H9 (cell line): ENCODE results near the gene ATP1A3. TPM values are rescaled to one million over a fixed set of nuclear protein-coding genes. Genes with fewer than 3 reads are reported as not detected.

ENCODE experiments used
- DNase-seq: peaks from one replicate; pipeline ENCODE4 v3.0.0-alpha.2; 2017
- H2AFZ ChIP-seq: one replicate; pipeline ENCODE4 v1.6.1; 2013; ENCODE audit warnings: mild to moderate bottlenecking, low read length, control low read depth, moderate library complexity
- H2AK5ac ChIP-seq: 2 replicates; pipeline ENCODE4 v1.6.1; 2013; ENCODE audit warnings: low read length, control low read depth, mixed read lengths; ENCODE audit not compliant: insufficient read length
- H2BK120ac ChIP-seq: one replicate; pipeline ENCODE4 v1.6.1; 2013; ENCODE audit warnings: low read depth, mild to moderate bottlenecking, low read length, control low read depth, inconsistent platforms; ENCODE audit not compliant: poor library complexity, severe bottlenecking
- H2BK12ac ChIP-seq: 2 replicates; pipeline ENCODE4 v1.6.1; 2013; ENCODE audit warnings: low read length, control low read depth, mixed read lengths, low read depth; ENCODE audit not compliant: insufficient read length
- H2BK15ac ChIP-seq: 2 replicates; pipeline ENCODE4 v1.6.1; 2013; ENCODE audit warnings: low read depth, low read length, control low read depth
- H2BK20ac ChIP-seq: one replicate; pipeline ENCODE4 v1.6.1; 2013; ENCODE audit warnings: low read depth, mild to moderate bottlenecking, low read length, control low read depth, inconsistent platforms; ENCODE audit not compliant: poor library complexity, severe bottlenecking
- H2BK5ac ChIP-seq: 2 replicates; pipeline ENCODE4 v1.6.1; 2013; ENCODE audit warnings: low read length, control low read depth, mixed read lengths; ENCODE audit not compliant: insufficient read length
- H3K14ac ChIP-seq: 2 replicates; pipeline ENCODE4 v1.6.1; 2013; ENCODE audit warnings: low read length, control low read depth; ENCODE audit not compliant: insufficient read depth
- H3K18ac ChIP-seq: 2 replicates; pipeline ENCODE4 v1.6.1; 2013; ENCODE audit warnings: low read depth, mild to moderate bottlenecking, mixed read lengths, low read length, control low read depth; ENCODE audit not compliant: insufficient read length
- H3K23ac ChIP-seq: 2 replicates; pipeline ENCODE4 v1.6.1; 2013; ENCODE audit warnings: low read length, control low read depth, mixed read lengths, low read depth; ENCODE audit not compliant: insufficient read length
- H3K23me2 ChIP-seq: 2 replicates; pipeline ENCODE4 v1.6.1; 2013; ENCODE audit warnings: low read depth, mild to moderate bottlenecking, mixed read lengths, low read length, control low read depth; ENCODE audit not compliant: insufficient read length, poor library complexity, severe bottlenecking
- H3K27ac ChIP-seq: 2 replicates; pipeline ENCODE4 v1.5.1; 2013; ENCODE audit warnings: low read length, control low read depth, mixed read lengths, low read depth; ENCODE audit not compliant: insufficient read length
- H3K27me3 ChIP-seq: 2 replicates; pipeline ENCODE4 v1.6.1; 2013; ENCODE audit warnings: low read length, control low read depth, inconsistent platforms; ENCODE audit not compliant: insufficient read depth
- H3K4ac ChIP-seq: 2 replicates; pipeline ENCODE4 v1.6.1; 2013; ENCODE audit warnings: low read depth, mild to moderate bottlenecking, control low read depth, inconsistent platforms, low read length, moderate library complexity
- H3K4me1 ChIP-seq: 2 replicates; pipeline ENCODE4 v1.6.1; 2013; ENCODE audit warnings: low read length, control low read depth, inconsistent platforms; ENCODE audit not compliant: insufficient read depth
- H3K4me2 ChIP-seq: 2 replicates; pipeline ENCODE4 v1.6.1; 2013; ENCODE audit warnings: low read length, control low read depth, mixed read lengths; ENCODE audit not compliant: insufficient read length, insufficient read depth
- H3K56ac ChIP-seq: 2 replicates; pipeline ENCODE4 v1.6.1; 2013; ENCODE audit warnings: low read depth, mild to moderate bottlenecking, mixed read lengths, low read length, control low read depth; ENCODE audit not compliant: insufficient read length
- H3K79me1 ChIP-seq: 2 replicates; pipeline ENCODE4 v1.6.1; 2013; ENCODE audit warnings: low read depth, mild to moderate bottlenecking, moderate library complexity, low read length, control low read depth, inconsistent platforms; ENCODE audit not compliant: insufficient read depth, poor library complexity, severe bottlenecking
- H3K79me2 ChIP-seq: 2 replicates; pipeline ENCODE4 v1.6.1; 2013; ENCODE audit warnings: low read length, control low read depth, inconsistent platforms; ENCODE audit not compliant: insufficient read depth
- H3K9ac ChIP-seq: 2 replicates; pipeline ENCODE4 v1.6.1; 2013; ENCODE audit warnings: low read length, control low read depth, mixed read lengths; ENCODE audit not compliant: insufficient read length; ENCODE audit errors: extremely low read depth
- H3K9me3 ChIP-seq: one replicate; pipeline ENCODE4 v1.6.1; 2013; ENCODE audit warnings: low read depth, low read length, inconsistent platforms; ENCODE audit not compliant: control insufficient read depth
- H3T11ph ChIP-seq: one replicate; pipeline ENCODE4 v1.6.1; 2013; ENCODE audit warnings: mild to moderate bottlenecking, low read length, control low read depth, inconsistent platforms
- H4K20me1 ChIP-seq: one replicate; pipeline ENCODE4 v1.6.1; 2013; ENCODE audit not compliant: control insufficient read depth, insufficient read length, insufficient read depth
- H4K5ac ChIP-seq: 2 replicates; pipeline ENCODE4 v1.6.1; 2013; ENCODE audit warnings: low read depth, mild to moderate bottlenecking, mixed read lengths, low read length, control low read depth; ENCODE audit not compliant: insufficient read length
- H4K8ac ChIP-seq: replicated peaks from 2 replicates; pipeline ENCODE4 v1.6.1; 2013; ENCODE audit warnings: low read length, control low read depth, mixed read lengths, low read depth; ENCODE audit not compliant: insufficient read length
- H4K91ac ChIP-seq: 2 replicates; pipeline ENCODE4 v1.6.1; 2013; ENCODE audit warnings: low read depth, mild to moderate bottlenecking, moderate library complexity, mixed read lengths, low read length, control low read depth; ENCODE audit not compliant: insufficient read length
- H3K27ac Mint-ChIP-seq, 3 experiments: 2 replicates in 2 of 3; 3 replicates in 1 of 3; pipeline ENCODE4 v1.8.0; 2020 to 2021; ENCODE audit warnings: mixed read lengths in 3 of 3, mild to moderate bottlenecking in 1 of 3, moderate library complexity in 1 of 3
- H3K27me3 Mint-ChIP-seq: 2 replicates; pipeline ENCODE4 v1.8.0; 2021; ENCODE audit warnings: low read depth, mild to moderate bottlenecking, moderate library complexity, mixed read lengths
- H3K36me3 Mint-ChIP-seq, 3 experiments: 2 replicates in 2 of 3; 3 replicates in 1 of 3; pipeline ENCODE4 v1.8.0; 2020 to 2021; ENCODE audit warnings: low read depth in 3 of 3, mixed read lengths in 3 of 3; ENCODE audit not compliant: insufficient read depth in 1 of 3
- H3K4me1 Mint-ChIP-seq, 2 experiments: 2 replicates each; pipeline ENCODE4 v1.8.0; 2020; ENCODE audit warnings: mixed read lengths in 2 of 2
- H3K4me3 Mint-ChIP-seq, 2 experiments: 2 replicates in 1 of 2; 3 replicates in 1 of 2; pipeline ENCODE4 v1.8.0; 2020 to 2021; ENCODE audit warnings: mild to moderate bottlenecking in 2 of 2, mixed read lengths in 2 of 2, moderate library complexity in 1 of 2
- H3K9me3 Mint-ChIP-seq, 2 experiments: 2 replicates in 1 of 2; 3 replicates in 1 of 2; pipeline ENCODE4 v1.8.0; 2020; ENCODE audit warnings: mild to moderate bottlenecking in 2 of 2, mixed read lengths in 2 of 2, moderate library complexity in 1 of 2
- WGBS: extraction: QIAGEN DNeasy Blood & Tissue Kit; methylation state at CpG from one replicate; pipeline ENCODE4 v1.1.7; 2013; ENCODE audit warnings: missing lambda C conversion rate, low lambda C conversion rate, mixed read lengths; ENCODE audit not compliant: insufficient read length; ENCODE audit errors: extremely low coverage; 5-methylcytosine and 5-hydroxymethylcytosine counted together
- total RNA-seq: library from RNA; stranded (reverse); gene quantifications from 2 replicates; pipeline ENCODE4 v1.2.1, GENCODE V29; 2021
- TF ChIP-seq, protein P1 (sequence below): fragments of 200-600 bp; sonication (generic); conservative IDR thresholded peaks from 3 replicates; pipeline ENCODE4 v1.8.0; 2021; ENCODE audit warnings: antibody characterized with exemption, mild to moderate bottlenecking

The ATP1A3 gene
- total RNA-seq, 1 experiment from 2014 or later, result 11.6 TPM

DNA sequence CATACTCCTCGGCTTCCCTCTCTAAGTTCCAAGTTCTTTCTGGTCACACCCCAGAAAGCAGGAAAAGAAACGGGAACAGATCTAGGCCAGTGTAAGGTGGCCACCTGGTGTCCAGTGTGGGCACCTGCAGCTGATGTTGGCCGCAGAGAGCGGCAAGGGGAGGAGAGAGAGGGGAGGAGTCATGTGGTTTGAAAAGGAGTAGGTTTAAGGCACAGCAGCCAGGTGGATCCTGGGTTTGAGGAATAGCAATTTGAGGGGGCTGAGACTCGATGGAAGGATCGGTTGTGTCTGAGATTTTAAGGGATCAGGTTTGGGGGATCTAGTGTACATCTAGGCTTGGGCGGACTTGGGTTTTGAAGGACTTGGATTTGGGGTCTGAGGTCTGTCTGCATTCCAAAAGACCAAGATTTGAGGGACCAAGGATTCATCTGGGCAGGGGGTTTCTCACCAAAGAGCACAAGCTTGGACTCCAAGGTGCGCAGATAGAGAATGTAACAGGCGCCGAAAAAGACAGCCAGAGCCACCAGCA lies 36.1 kb downstream of the ATP1A3 start:
- Histone ChIP-seq H2BK120ac (no peak overlapping the region), H3K4ac (no peak overlapping the region), H2AFZ (no peak overlapping the region), H3K18ac (no peak overlapping the region), H3K56ac (no peak overlapping the region), H3K27me3 (no peaks in the 10 kb centered on the region), H2BK12ac (no peak overlapping the region), H4K5ac (no peak overlapping the region), H2AK5ac (no peak overlapping the region), H4K91ac (no peak overlapping the region), H3K23me2 (no peaks in the 10 kb centered on the region), H3K4me2 (peak overlapping the region; percentile 54), H3K27ac (no peak overlapping the region), H3K9me3 (no peaks in the 10 kb centered on the region), H4K20me1 (peaks cover 3% of the 10 kb centered on the region), H2BK20ac (no peak overlapping the region), H2BK5ac (no peak overlapping the region), H3K9ac (no peak overlapping the region), H4K8ac (no peak overlapping the region), H3K4me1 (no peaks in the 10 kb centered on the region), H3K79me2 (no peaks in the 10 kb centered on the region), H2BK15ac (no peak overlapping the region), H3T11ph (no peak overlapping the region), H3K14ac (no peak overlapping the region), H3K23ac (no peak overlapping the region), H3K79me1 (no peaks in the 10 kb centered on the region)
- peak overlapping the region; percentile 73 to 82 for H3K4me3 Mint-ChIP-seq
- peaks cover 4 to 21% (median 5%) of the 10 kb centered on the region in 3 experiments; a peak in 5 of 7 replicates for H3K36me3 Mint-ChIP-seq
- DNase-seq, result peak; percentile 89
- H3K27ac Mint-ChIP-seq, result peak overlapping the region; percentile 71 to 82 (median 81)
- WGBS, result no CpG with 5 or more reads among the region's 10 CpGs
- H3K4me1 Mint-ChIP-seq, result peaks cover 16 to 22% of the 10 kb centered on the region in 2 experiments
- no peaks in the 10 kb centered on the region for H3K27me3 Mint-ChIP-seq
- TF ChIP-seq, protein P1, sequence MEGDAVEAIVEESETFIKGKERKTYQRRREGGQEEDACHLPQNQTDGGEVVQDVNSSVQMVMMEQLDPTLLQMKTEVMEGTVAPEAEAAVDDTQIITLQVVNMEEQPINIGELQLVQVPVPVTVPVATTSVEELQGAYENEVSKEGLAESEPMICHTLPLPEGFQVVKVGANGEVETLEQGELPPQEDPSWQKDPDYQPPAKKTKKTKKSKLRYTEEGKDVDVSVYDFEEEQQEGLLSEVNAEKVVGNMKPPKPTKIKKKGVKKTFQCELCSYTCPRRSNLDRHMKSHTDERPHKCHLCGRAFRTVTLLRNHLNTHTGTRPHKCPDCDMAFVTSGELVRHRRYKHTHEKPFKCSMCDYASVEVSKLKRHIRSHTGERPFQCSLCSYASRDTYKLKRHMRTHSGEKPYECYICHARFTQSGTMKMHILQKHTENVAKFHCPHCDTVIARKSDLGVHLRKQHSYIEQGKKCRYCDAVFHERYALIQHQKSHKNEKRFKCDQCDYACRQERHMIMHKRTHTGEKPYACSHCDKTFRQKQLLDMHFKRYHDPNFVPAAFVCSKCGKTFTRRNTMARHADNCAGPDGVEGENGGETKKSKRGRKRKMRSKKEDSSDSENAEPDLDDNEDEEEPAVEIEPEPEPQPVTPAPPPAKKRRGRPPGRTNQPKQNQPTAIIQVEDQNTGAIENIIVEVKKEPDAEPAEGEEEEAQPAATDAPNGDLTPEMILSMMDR, result peak; percentile 90
- H3K9me3 Mint-ChIP-seq, result no peaks in the 10 kb centered on the region
